CD4-positive, alpha-beta T cell treated with Interleukin-4 for 1 hour (primary cell): ENCODE results near the gene MARS2.
"Not testable (repeated sequence)": the region's sequence is repeated elsewhere in the genome, so short reads cannot be mapped to it uniquely, and the experiment has no call there.

ENCODE experiments used
- DNase-seq, 2 donors: peaks; one replicate each; pipeline ENCODE4 v3.0.0-alpha.2; 2020 to 2022

Gene MARS2

DNA sequence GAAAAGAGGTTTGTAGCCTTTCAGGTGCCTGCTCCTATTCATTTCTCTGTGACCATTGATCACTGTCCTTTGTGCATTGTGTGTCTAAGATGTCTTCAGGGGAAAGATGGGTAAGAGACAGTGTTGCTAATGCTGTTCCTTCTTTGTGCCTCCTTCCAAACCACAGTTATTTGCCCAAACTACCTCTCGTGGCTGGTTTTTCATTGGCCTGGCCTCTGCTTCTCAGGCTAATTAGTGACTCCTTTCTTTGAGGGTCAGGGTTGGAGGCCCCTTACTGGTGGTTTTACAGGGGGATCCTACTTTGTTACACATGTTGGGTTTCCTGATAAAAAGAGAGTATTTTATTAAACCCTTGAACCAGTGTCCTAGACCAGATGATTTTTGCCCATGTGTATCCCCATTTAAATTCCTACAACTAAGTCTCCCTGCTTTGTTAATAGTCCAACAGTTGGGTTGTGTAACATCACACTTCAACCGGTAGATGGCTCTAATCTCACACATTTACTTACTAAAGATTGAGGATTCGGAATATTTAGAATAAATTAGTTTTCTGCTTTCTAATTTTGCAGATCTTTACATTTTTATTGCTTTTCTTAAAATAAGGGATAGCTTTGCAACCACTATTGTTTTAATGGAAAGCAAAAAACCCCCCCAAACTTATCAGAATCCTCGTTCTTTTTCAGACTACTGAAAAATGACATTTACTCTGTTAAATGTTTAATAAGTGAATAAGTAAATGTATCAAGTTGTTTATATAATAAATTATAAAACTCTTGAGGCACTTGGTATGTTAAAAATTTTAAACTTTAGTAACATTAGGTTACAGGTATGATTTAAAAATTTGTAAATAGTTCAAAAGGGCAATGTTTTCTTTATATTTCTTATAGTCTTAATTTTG is 2.4 kb downstream of the MARS2 start:
- peak in 1 of 2 donors; percentile 47 for DNase-seq

- no peak for DNase-seq
Measured at GRCh38 chr2:197708331-197708730, 3.2 kb downstream of the MARS2 start.

DNA sequence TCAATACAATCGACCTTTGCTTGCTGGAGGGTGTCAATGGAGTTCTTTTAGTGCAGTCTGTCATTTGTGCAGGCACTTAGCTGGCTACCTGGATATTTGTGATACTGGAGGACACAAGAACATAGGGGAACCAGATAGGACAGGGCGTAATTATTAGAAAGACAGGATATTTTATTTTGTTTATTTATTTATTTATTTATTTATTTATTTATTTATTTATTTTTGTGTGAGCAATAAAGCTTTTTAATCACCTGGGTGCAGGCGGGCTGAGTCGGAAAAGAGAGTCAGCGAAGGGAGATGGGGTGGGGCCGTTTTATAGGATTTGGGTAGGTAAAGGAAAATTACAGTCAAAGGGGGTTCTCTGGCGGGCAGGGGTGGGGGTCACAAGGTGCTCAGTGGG is 4.0 kb downstream of the MARS2 start:
- DNase-seq, result not testable (repeated sequence)

DNA sequence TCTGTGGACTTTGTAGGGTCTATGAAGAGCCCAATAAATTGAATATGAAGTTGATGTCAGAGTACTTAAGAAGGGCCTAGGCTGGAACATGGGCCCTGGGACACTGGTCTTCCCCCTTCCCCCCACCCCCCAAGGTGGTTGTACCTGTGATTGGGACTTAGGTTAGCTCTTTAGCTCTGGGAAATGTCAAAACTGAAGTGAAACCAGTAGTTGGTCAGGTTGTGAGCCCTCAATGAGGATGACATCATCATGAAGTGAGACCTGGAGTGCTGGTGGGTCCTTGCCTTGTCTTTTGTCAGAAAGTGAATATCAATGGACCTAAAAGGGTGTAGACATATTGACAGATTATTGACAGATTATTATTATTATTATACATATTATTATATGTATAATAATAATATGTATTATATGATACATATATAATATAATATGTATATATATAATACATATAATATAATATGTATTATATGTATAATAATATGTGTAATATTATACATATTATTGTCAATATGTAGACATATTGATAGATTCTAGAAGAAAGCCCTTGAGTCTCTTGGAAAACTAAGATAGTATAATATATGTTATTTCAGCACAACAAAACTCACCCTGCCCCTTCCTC is 5.4 kb downstream of the MARS2 start:
- peak in 1 of 2 donors; percentile 11 for DNase-seq

DNA sequence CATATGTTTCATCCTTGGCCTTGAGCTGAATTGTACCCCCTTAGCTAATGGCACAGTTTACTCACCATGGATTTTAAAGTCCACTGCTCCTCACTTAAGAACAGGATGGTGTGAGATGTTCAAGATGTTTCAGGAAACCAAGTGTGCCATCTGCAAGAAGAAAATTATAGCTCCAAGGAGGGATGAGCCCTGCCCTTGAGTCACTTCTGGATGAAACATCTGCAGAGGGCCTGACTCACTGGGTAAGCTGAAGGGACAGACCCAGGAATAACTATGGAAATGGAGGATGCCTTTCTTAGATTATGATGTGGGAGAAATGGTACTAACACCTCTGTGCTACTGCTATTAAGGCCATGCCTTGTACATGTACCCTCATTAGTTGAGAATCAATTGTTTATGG is 6.4 kb downstream of the MARS2 start:
- no peak for DNase-seq

DNA sequence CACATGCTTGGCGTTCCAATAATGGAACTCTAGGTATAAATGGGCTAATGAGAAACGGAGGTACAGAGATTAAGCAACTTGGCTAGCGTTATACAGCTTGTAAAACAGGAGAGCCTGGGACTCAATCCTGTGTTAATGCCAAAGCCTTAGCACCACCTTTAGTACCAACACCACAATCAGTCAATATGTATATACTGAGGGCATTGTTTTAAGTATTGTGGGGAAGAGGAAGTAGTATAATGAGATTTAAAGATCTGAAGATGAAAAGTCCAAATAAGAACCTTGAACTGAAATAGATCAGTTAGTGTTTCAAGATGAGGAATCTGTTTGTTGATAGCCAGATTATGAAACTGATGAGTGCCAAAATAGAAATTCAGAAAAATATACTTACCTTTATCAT is 8.1 kb downstream of the MARS2 start:
- no peak for DNase-seq

GRCh38 chr2:197717863-197718262 is 12.7 kb downstream of the MARS2 start:
- no peak for DNase-seq

- no peak for DNase-seq
Measured at GRCh38 chr2:197727011-197727410, 21.8 kb downstream of the MARS2 start.

- DNase-seq, result not testable (repeated sequence)
Measured at GRCh38 chr2:197728555-197729544, 23.7 kb downstream of the MARS2 start.

GRCh38 chr2:197740200-197740599 is 35.0 kb downstream of the MARS2 start:
- DNase-seq, result no peak
